Uterus (tissue), 4 donors: Measurements from ENCODE around the gene PPEF2. TPM values are rescaled to one million over a fixed set of nuclear protein-coding genes. Genes with fewer than 3 reads are reported as not detected.

Source experiments
- DNase-seq, 2 donors: peaks; one replicate each; pipeline ENCODE4 v3.0.0-alpha.2; 2019 to 2020
- H3K27ac ChIP-seq, 2 donors: fragments of 200-600 bp; sonication (generic); 1 replicate in 1 of 2; 2 replicates in 1 of 2; pipeline ENCODE4 v1.5.1; 2016 to 2018
- H3K27me3 ChIP-seq, 2 donors: fragments of 200-600 bp; sonication (generic); one replicate each; pipeline ENCODE4 v1.5.1; 2018 to 2019; ENCODE audit warnings: control low read depth in 1 of 2
- H3K36me3 ChIP-seq, 2 donors: fragments of 200-600 bp; sonication (generic); one replicate each; pipeline ENCODE4 v1.5.1; 2019; ENCODE audit warnings: control low read depth in 1 of 2
- H3K4me1 ChIP-seq, 2 donors: fragments of 200-600 bp; sonication (generic); one replicate each; pipeline ENCODE4 v1.5.1; 2018 to 2019; ENCODE audit warnings: control low read depth in 1 of 2
- H3K4me3 ChIP-seq, 2 donors: fragments of 200-600 bp; sonication (generic); 1 replicate in 1 of 2; 2 replicates in 1 of 2; pipeline ENCODE4 v1.5.1; 2018 to 2019; ENCODE audit warnings: mild to moderate bottlenecking in 1 of 2
- H3K9me3 ChIP-seq, 2 donors: fragments of 200-600 bp; sonication (generic); one replicate each; pipeline ENCODE4 v1.5.1; 2019; ENCODE audit warnings: control low read depth in 1 of 2
- POLR2A ChIP-seq, 2 donors: fragments of 450-650 bp; IDR thresholded peaks; one replicate each; pipeline ENCODE4 v1.6.1; 2016; ENCODE audit warnings: antibody characterized with exemption in 2 of 2, mild to moderate bottlenecking in 1 of 2, moderate library complexity in 1 of 2
- intact Hi-C: fragments of 100-400 bp; cut with DNase I; formaldehyde crosslinking; loops from one replicate; pipeline ENCODE4 v1.15.1; 2023; ENCODE audit warnings: low total_unique reads
- small RNA-seq: library from RNA; depleted of rRNA; stranded (forward); fragments of <200 nt; gene quantifications from one replicate; pipeline ENCODE3, GENCODE V24; 2016
- total RNA-seq, 4 donors: library from RNA; depleted of rRNA in 3 of 4; stranded (reverse); fragments of >200 nt in 3 of 4; gene quantifications; one replicate each; pipeline versions ENCODE4 v1.1.0 to v1.2.4, GENCODE V29; 2014 to 2023
- TF ChIP-seq, protein P1 (sequence below), 4 experiments: fragments of 200-600 bp in 2 of 4; fragments of 450-650 bp in 2 of 4; sonication (generic) in 2 of 4; IDR thresholded peaks; one replicate each; pipeline ENCODE4 v1.5.1; 2016 to 2019; ENCODE audit warnings: antibody characterized with exemption in 4 of 4, mild to moderate bottlenecking in 2 of 4, moderate library complexity in 1 of 4
- donor health status: DM: yes; HTN: yes; CAD: no.

The PPEF2 gene
- total RNA-seq, 4 donors from 2014 or later, result 0.09 TPM; not detected in 3

DNA sequence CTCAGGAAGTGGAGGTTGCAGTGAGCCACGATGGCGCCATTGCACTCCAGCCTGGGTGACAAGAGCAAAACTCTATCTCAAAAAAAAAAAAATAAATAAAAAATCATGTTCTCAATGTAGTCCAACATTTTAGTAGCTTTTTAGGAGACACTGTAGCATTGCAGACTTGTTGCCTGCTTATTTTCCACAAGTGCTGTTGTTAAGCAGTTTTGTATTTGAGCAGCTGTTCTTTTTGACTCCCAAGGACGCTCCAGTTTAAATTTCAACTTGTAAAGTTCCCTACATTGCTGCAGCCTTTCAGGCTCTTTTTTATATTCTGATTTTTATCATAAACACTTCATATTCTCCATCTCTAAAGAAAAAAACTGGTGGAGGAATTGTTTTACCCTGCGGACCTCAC, 83.1 kb downstream of the PPEF2 start:
- no peaks in the 10 kb centered on the region for H3K36me3 ChIP-seq
- TF ChIP-seq, protein P1, sequence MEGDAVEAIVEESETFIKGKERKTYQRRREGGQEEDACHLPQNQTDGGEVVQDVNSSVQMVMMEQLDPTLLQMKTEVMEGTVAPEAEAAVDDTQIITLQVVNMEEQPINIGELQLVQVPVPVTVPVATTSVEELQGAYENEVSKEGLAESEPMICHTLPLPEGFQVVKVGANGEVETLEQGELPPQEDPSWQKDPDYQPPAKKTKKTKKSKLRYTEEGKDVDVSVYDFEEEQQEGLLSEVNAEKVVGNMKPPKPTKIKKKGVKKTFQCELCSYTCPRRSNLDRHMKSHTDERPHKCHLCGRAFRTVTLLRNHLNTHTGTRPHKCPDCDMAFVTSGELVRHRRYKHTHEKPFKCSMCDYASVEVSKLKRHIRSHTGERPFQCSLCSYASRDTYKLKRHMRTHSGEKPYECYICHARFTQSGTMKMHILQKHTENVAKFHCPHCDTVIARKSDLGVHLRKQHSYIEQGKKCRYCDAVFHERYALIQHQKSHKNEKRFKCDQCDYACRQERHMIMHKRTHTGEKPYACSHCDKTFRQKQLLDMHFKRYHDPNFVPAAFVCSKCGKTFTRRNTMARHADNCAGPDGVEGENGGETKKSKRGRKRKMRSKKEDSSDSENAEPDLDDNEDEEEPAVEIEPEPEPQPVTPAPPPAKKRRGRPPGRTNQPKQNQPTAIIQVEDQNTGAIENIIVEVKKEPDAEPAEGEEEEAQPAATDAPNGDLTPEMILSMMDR (IDR thresholded peaks at IDR 0.05), result no peak
- TF ChIP-seq POLR2A (IDR thresholded peaks at IDR 0.05), result no peak
- no peak for DNase-seq
- intact Hi-C loops, result no loop called here
- H3K4me1 ChIP-seq, result no peaks in the 10 kb centered on the region
- H3K27me3 ChIP-seq, result no peaks in the 10 kb centered on the region
- no peak overlapping the region for H3K4me3 ChIP-seq
- H3K9me3 ChIP-seq, result no peaks in the 10 kb centered on the region
- no peak overlapping the region for H3K27ac ChIP-seq

DNA sequence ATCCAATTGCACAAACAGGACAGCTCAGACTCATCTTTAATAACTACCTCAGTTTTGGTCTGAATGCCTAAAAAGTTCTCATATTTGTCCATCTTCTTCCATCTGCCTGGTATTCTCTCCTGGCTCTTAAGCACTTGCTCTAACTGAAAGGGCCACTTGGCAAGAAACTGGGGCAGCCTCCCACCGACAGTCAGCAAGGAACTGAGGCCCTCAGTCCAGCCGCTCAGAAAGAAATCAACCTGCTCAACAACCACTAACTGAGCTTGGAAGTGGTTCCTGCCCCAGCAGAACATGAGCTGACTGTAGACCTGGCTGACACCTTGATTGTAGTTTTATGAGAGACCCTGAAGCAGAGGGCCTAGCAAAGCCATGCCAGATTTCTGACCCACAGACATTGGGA, 84.4 kb downstream of the PPEF2 start:
- Histone ChIP-seq H3K27me3 (no peaks in the 10 kb centered on the region), H3K27ac (no peak overlapping the region), H3K36me3 (no peaks in the 10 kb centered on the region), H3K9me3 (no peaks in the 10 kb centered on the region), H3K4me1 (no peaks in the 10 kb centered on the region), H3K4me3 (no peak overlapping the region)
- no peak for TF ChIP-seq POLR2A (IDR thresholded peaks at IDR 0.05)
- TF ChIP-seq, protein P1 (IDR thresholded peaks at IDR 0.05), result no peak
- DNase-seq, result no peak
- intact Hi-C loops, result no loop called here

Small RNA genes lying within 50 kb of the gene (small RNA-seq; reads per million reads assigned to genes)
- gene RNU2-16P, result not detected

Other genes with a start within 250 kb of the PPEF2 start
- 100 to 1,000 TPM in 1 of 4 donors, 10 to 100 TPM in 3; 43.2 to 215 (median 74.1) TPM for gene G3BP2, start 229.0 kb downstream of the PPEF2 start, total RNA-seq
- gene USO1, start 177.9 kb downstream of the PPEF2 start, total RNA-seq, result 100 to 1,000 TPM in 1 of 4 donors, 10 to 100 TPM in 3; 20.0 to 127 (median 59.4) TPM
- gene NAAA, start 38.6 kb upstream of the PPEF2 start, total RNA-seq, result 100 to 1,000 TPM in 1 of 4 donors, 10 to 100 TPM in 3; 21.5 to 109 (median 46.1) TPM
- gene SDAD1, start 88.5 kb upstream of the PPEF2 start, total RNA-seq, result 10 to 100 TPM; 17.9 to 53.5 (median 30.5) TPM
- under 1 TPM in 2 of 4 donors, not detected in 2; 0.14 to 0.21 TPM for gene CXCL9, start 105.1 kb upstream of the PPEF2 start, total RNA-seq
- gene CXCL10, start 121.0 kb upstream of the PPEF2 start, total RNA-seq, result 1 to 10 TPM in 1 of 4 donors, under 1 TPM in 1, not detected in 2; 0.52 to 1.9 TPM
- under 1 TPM in 1 of 4 donors, not detected in 3; 0.14 TPM for gene CXCL11, start 133.6 kb upstream of the PPEF2 start, total RNA-seq
- 1 to 10 TPM in 1 of 4 donors, under 1 TPM in 1, not detected in 2; 0.55 to 1.4 TPM for gene ART3, start 172.3 kb upstream of the PPEF2 start, total RNA-seq
- gene NUP54, start 245.9 kb upstream of the PPEF2 start, total RNA-seq, result 10 to 100 TPM; 31.2 to 99.5 (median 62.6) TPM